ENCODE results near the gene FOXL2.

- TF ChIP-seq CHD2 (IDR thresholded peaks at IDR 0.05; ENCODE audit: low read length, partially characterized antibody) (no peak), ZC3H11A (IDR thresholded peaks at IDR 0.05) (no peak), CTCF (IDR thresholded peaks at IDR 0.05) (no peak), REST (IDR thresholded peaks at IDR 0.05) (no peak), CBX2 (IDR thresholded peaks at IDR 0.05; ENCODE audit: borderline replicate concordance, low read depth) (no peak), CEBPB (IDR thresholded peaks at IDR 0.05) (no peak), SREBF2 (IDR thresholded peaks at IDR 0.05) (no peak), POLR2A (IDR thresholded peaks at IDR 0.05; ENCODE audit: low read length) (no peak), POLR2AphosphoS2 (conservative IDR thresholded peaks at IDR 0.05; ENCODE audit: low read length) (no peak)
These were observed 11.5 kb downstream of the FOXL2 start for GRCh38 chr3:138935505-138935862.
